Measurements from ENCODE around the gene NCAN.
"Not testable (repeated sequence)": the region's sequence is repeated elsewhere in the genome, so short reads cannot be mapped to it uniquely, and the experiment has no call there.

Gene NCAN

GRCh38 chr19:19215792-19216191, 4.0 kb downstream of the NCAN start:
- TF ChIP-seq CTCF (IDR thresholded peaks at IDR 0.05; ENCODE audit: low read length, missing control alignments), result no peak

GRCh38 chr19:19217099-19217498, 5.3 kb downstream of the NCAN start:
- peak; percentile 25 for TF ChIP-seq CTCF (IDR thresholded peaks at IDR 0.05; ENCODE audit: low read length, missing control alignments)
- H3K4me3 ChIP-seq (replicated peaks; ENCODE audit: low read depth, low read length), result no peak overlapping the region
- DNase-seq (ENCODE audit: low read depth), result peak; percentile 48

More at GRCh38 chr19:19215792-19216191, 4.0 kb downstream of the NCAN start:
- no peak overlapping the region for H3K4me3 ChIP-seq (replicated peaks; ENCODE audit: low read depth, low read length)
- DNase-seq (ENCODE audit: low read depth), result no peak

- TF ChIP-seq CTCF (IDR thresholded peaks at IDR 0.05; ENCODE audit: low read length, missing control alignments), result no peak
- DNase-seq (ENCODE audit: low read depth), result no peak
- H3K4me3 ChIP-seq (replicated peaks; ENCODE audit: low read depth, low read length), result no peak overlapping the region
These were observed 7.2 kb downstream of the NCAN start for GRCh38 chr19:19218911-19219310.

- H3K4me3 ChIP-seq (replicated peaks; ENCODE audit: low read depth, low read length); DNase-seq (ENCODE audit: low read depth): not testable (repeated sequence)
These were observed 9.2 kb downstream of the NCAN start for GRCh38 chr19:19221000-19221399.

GRCh38 chr19:19223060-19223459, 11.3 kb downstream of the NCAN start:
- TF ChIP-seq CTCF (IDR thresholded peaks at IDR 0.05; ENCODE audit: low read length, missing control alignments), result no peak
- DNase-seq (ENCODE audit: low read depth), result no peak
- no peak overlapping the region for H3K4me3 ChIP-seq (replicated peaks; ENCODE audit: low read depth, low read length)

- no peak for TF ChIP-seq CTCF (IDR thresholded peaks at IDR 0.05; ENCODE audit: low read length, missing control alignments)
- no peak for DNase-seq (ENCODE audit: low read depth)
- no peak overlapping the region for H3K4me3 ChIP-seq (replicated peaks; ENCODE audit: low read depth, low read length)
These were observed 11.9 kb downstream of the NCAN start for GRCh38 chr19:19223636-19224035.

- no peak for TF ChIP-seq CTCF (IDR thresholded peaks at IDR 0.05; ENCODE audit: low read length, missing control alignments)
- H3K4me3 ChIP-seq (replicated peaks; ENCODE audit: low read depth, low read length), result no peak overlapping the region
- no peak for DNase-seq (ENCODE audit: low read depth)
These were observed 12.5 kb downstream of the NCAN start for GRCh38 chr19:19224150-19224851.

Measured in fibroblast of pulmonary artery (primary cell).